A549 (cell line): ENCODE data around the gene EPN2. TPM values are rescaled to one million over a fixed set of nuclear protein-coding genes. Genes with fewer than 3 reads are reported as not detected.
A peak's percentile ranks its signal among the peaks of the same experiment; 100 is the strongest.
"Not testable (repeated sequence)": the region's sequence is repeated elsewhere in the genome, so short reads cannot be mapped to it uniquely, and the experiment has no call there.

ENCODE experiments used
- ATAC-seq, 2 experiments: fragments of 200-7000 bp in 1 of 2; fragments of >200 bp in 1 of 2; cut with Nextera tagmentation in 1 of 2; cut with Tn5 transposase in 1 of 2; 3 replicates each; pipeline versions ENCODE4 v1.8.0 to v1.9.1; 2018 to 2020; ENCODE audit warnings: mild to moderate bottlenecking in 1 of 2, moderate library complexity in 1 of 2
- CTCF ChIA-PET: fragments of 300-600 bp; sonication (Branson Sonifier 250); formaldehyde crosslinking; extraction: SDS; loops from one replicate; lab custom pipeline; 2021; ENCODE audit warnings: antibody characterized with exemption, inconsistent platforms; lab: Yijun Ruan, JAX
- POLR2A ChIA-PET: fragments of 350-600 bp; formaldehyde crosslinking; extraction: SDS; loops from one replicate; lab custom pipeline; 2021; ENCODE audit warnings: antibody characterized with exemption, inconsistent platforms; lab: Yijun Ruan, JAX
- DNase-seq, 2 experiments: peaks; one replicate each; pipeline versions ENCODE4 v3.0.0 to v3.0.0-alpha.2; 2011 to 2016; ENCODE audit warnings: low read depth in 1 of 2, low spot score in 1 of 2
- FAIRE-seq: peaks from 2 replicates; lab custom pipeline; 2011; peaks lifted over from hg19 to GRCh38; lab: Jason Lieb, UNC
- H3K27ac ChIP-seq, 2 experiments: fragments of >200 bp; sonication (Bioruptor Twin); formaldehyde crosslinking; 3 replicates each; pipeline ENCODE4 v1.5.1; 2016 to 2017
- H3K4me1 ChIP-seq: fragments of >200 bp; sonication (Bioruptor Twin); formaldehyde crosslinking; 3 replicates; pipeline ENCODE4 v1.6.1; 2016
- H3K4me2 ChIP-seq: fragments of >200 bp; sonication (Bioruptor Twin); formaldehyde crosslinking; 3 replicates; pipeline ENCODE4 v1.6.1; 2016
- H3K4me3 ChIP-seq: fragments of >200 bp; sonication (Bioruptor Twin); formaldehyde crosslinking; 3 replicates; pipeline ENCODE4 v1.5.1; 2016
- H3K9me3 ChIP-seq: fragments of >200 bp; sonication (Bioruptor Twin); formaldehyde crosslinking; 3 replicates; pipeline ENCODE4 v1.6.1; 2016
- CEBPB ChIP-seq, 2 experiments: fragments of >200 bp in 1 of 2; sonication (Bioruptor Twin) in 1 of 2; formaldehyde crosslinking in 1 of 2; IDR thresholded peaks; 2 replicates each; pipeline ENCODE4 v1.6.1; 2012 to 2016
- EHMT2 ChIP-seq: fragments of 200-600 bp; sonication (generic); IDR thresholded peaks from 2 replicates; pipeline ENCODE4 v1.6.1; 2016; ENCODE audit warnings: antibody characterized with exemption, low read depth, mild to moderate bottlenecking, moderate library complexity
- FOXS1 ChIP-seq: fragments of 250-450 bp; sonication (Bioruptor Pico); IDR thresholded peaks from 2 replicates; pipeline ENCODE4 v1.5.0; 2020; ENCODE audit warnings: mild to moderate bottlenecking, moderate library complexity
- HOXB13 ChIP-seq: fragments of 250-450 bp; sonication (Bioruptor Pico); IDR thresholded peaks from 2 replicates; pipeline ENCODE4 v1.5.0; 2020; ENCODE audit warnings: low read depth, mild to moderate bottlenecking, moderate library complexity
- HOXB5 ChIP-seq: fragments of 250-450 bp; sonication (Bioruptor Pico); IDR thresholded peaks from 2 replicates; pipeline ENCODE4 v1.5.0; 2020; ENCODE audit warnings: mild to moderate bottlenecking, moderate library complexity
- KDM1A ChIP-seq: fragments of 200-600 bp; sonication (generic); IDR thresholded peaks from 2 replicates; pipeline ENCODE4 v1.6.1; 2016; ENCODE audit warnings: low read depth, mild to moderate bottlenecking
- MYC ChIP-seq: IDR thresholded peaks from 2 replicates; pipeline ENCODE4 v1.6.1; 2012; ENCODE audit warnings: mild to moderate bottlenecking, inconsistent platforms, low read length, improper control_type of control experiment, borderline replicate concordance
- POLR2AphosphoS2 ChIP-seq: conservative IDR thresholded peaks from 2 replicates; pipeline ENCODE4 v1.6.1; 2012; ENCODE audit warnings: low read length, improper control_type of control experiment, inconsistent platforms
- RFX5 ChIP-seq: fragments of 450-650 bp; IDR thresholded peaks from 2 replicates; pipeline ENCODE4 v1.7.1; 2014; ENCODE audit warnings: antibody characterized with exemption, mild to moderate bottlenecking, moderate library complexity
- SREBF2 ChIP-seq: fragments of 450-650 bp; IDR thresholded peaks from 2 replicates; pipeline ENCODE4 v1.6.1; 2014; ENCODE audit warnings: mild to moderate bottlenecking, moderate library complexity
- TFCP2L1 ChIP-seq: fragments of 250-450 bp; sonication (Bioruptor Pico); IDR thresholded peaks from 2 replicates; pipeline ENCODE4 v1.5.0; 2021; ENCODE audit warnings: mild to moderate bottlenecking
- WGBS: methylation state at CpG from one replicate; pipeline ENCODE4 v1.1.6; 2017; ENCODE audit errors: missing lambda C conversion rate; 5-methylcytosine and 5-hydroxymethylcytosine counted together
- polyA plus RNA-seq, 4 experiments: library from polyadenylated mRNA; depleted of rRNA in 3 of 4; stranded (reverse); fragments of >200 nt; fragmentation: RNase III in 1 of 4; extraction: RNeasy Plus Mini Kit Qiagen cat#74134 plus additional on column Dnase treatment in 1 of 4; gene quantifications; 2 replicates in 3 of 4; 3 replicates in 1 of 4; pipeline ENCODE4 v1.2.3, GENCODE V29; 2011 to 2017
- TF ChIP-seq, protein P1 (sequence below): fragments of >200 bp; sonication (Bioruptor Twin); formaldehyde crosslinking; IDR thresholded peaks from 2 replicates; pipeline ENCODE4 v1.6.1; 2016
- TF ChIP-seq, protein P2 (sequence below): fragments of >200 bp; sonication (Bioruptor Twin); formaldehyde crosslinking; IDR thresholded peaks from 3 replicates; pipeline ENCODE4 v1.5.1; 2016
- TF ChIP-seq, protein P3 (sequence below): IDR thresholded peaks from 2 replicates; pipeline ENCODE4 v1.6.1; 2012
- TF ChIP-seq, protein P4 (sequence below): fragments of >200 bp; sonication (Bioruptor Twin); formaldehyde crosslinking; IDR thresholded peaks from 3 replicates; pipeline ENCODE4 v1.6.1; 2016
- TF ChIP-seq, protein P5 (sequence below): fragments of 450-650 bp; IDR thresholded peaks from 2 replicates; pipeline ENCODE4 v1.6.1; 2014; ENCODE audit warnings: antibody characterized with exemption

Gene EPN2
- polyA plus RNA-seq, 2 of the 4 experiments (the other 2 are of a cell fraction), result 32.1 to 33.8 TPM

DNA sequence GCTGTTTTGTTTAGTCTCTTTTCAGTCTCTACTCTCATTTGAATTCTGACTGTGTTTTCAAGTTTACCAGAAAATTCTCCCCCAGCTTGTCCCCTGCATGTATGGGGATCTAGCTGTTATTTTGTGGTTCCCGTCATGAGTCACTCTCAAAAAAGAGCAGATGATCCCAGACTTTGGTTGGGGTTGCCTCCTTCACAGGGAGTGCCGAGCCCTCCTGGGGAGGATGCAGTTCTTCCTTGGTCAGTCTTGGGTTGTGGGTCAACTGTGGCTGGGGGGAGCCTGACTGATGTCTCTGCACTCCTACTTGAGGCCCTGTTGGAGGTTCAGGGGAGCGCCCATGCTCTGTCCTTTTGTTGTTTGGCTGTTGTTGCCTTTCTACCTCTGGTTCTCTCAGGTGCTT lies 37.7 kb downstream of the EPN2 start:
- ChIA-PET CTCF (no interaction called here), POLR2A (no interaction called here)
- Histone ChIP-seq H3K4me2 (no peak overlapping the region), H3K4me1 (no peaks in the 10 kb centered on the region), H3K27ac (no peak overlapping the region), H3K4me3 (no peak overlapping the region), H3K9me3 (no peaks in the 10 kb centered on the region)
- WGBS, result 96% methylated on average over 3 of the region's 3 CpGs
- FAIRE-seq, result no peak
- ATAC-seq, result no peak
- no peak for TF ChIP-seq MYC
- no peak for TF ChIP-seq RFX5
- DNase-seq, result no peak

DNA sequence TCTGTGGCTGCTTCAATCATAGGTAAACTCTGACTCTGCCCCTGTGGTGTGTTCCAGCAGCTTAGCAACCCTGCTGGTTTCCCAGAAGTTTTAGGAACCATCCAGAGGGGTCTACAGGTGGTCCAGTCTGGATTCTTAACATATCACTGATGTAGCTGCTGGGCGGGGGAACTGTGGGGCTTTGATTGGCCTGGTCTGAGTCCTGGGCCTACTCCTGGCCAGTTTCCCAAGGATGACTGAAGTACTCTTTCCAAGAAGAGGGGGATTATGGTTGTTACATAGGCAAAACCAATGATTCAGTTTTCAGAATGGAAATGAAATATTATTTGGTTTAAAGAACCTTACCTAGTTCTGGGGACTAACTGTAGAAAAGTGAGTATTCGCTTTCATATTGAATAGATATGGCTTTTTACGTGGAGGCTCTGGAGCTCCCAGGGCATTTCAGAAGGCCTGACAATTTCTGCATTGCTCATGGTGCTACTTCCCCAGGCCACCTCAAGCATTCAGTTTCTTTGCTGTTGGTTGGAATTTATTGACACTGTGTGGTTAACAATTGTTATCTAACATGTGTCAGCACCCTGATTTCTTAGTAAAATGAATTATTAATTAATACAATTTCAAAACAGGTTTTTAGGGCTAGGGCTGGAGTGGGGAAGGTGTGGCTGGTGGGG lies 38.4 kb downstream of the EPN2 start:
- CTCF ChIA-PET, result interaction anchor here (1.4 kb wide), 1 partner anchor 14 kb away, joined by 3 read pairs; no protein-coding TSS in a partner anchor
- TF ChIP-seq, protein P1, sequence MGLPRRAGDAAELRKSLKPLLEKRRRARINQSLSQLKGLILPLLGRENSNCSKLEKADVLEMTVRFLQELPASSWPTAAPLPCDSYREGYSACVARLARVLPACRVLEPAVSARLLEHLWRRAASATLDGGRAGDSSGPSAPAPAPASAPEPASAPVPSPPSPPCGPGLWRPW, result no peak
- TF ChIP-seq POLR2AphosphoS2, result no peak
- no peak for TF ChIP-seq HOXB5 (CRISPR knock-in tag)
- TF ChIP-seq EHMT2, result no peak
- TF ChIP-seq HOXB13, result no peak
- Histone ChIP-seq H3K4me2 (no peak overlapping the region), H3K27ac (no peak overlapping the region), H3K4me1 (peaks cover 2% of the 10 kb centered on the region), H3K4me3 (no peak overlapping the region), H3K9me3 (no peaks in the 10 kb centered on the region)
- FAIRE-seq (peak; percentile 13), DNase-seq (no peak), ATAC-seq (no peak)
- 92% methylated on average over 3 of the region's 3 CpGs for WGBS
- POLR2A ChIA-PET, result interaction anchor here (0.8 kb wide), 1 partner anchor 102 kb away, joined by 4 read pairs; no protein-coding TSS in a partner anchor

DNA sequence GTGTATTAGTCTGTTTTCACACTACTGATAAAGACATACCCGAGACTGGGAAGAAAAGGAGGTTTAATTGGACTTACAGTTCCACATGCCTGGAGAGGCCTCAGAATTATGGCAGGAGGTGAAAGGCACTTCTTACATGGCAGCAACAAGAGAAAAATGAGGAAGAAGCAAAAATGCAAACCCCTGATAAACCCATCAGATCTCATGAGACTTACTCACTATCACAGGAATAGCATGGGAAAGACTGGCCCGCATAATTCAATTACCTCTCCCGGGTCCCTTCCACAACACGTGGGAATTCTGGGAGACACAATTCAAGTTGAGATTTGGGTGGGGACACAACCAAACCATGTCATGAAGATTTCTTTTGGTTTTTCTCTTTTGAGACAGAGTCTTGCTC lies 41.1 kb downstream of the EPN2 start:
- H3K4me2 ChIP-seq, FAIRE-seq, DNase-seq, ATAC-seq, H3K27ac ChIP-seq, H3K4me3 ChIP-seq, H3K9me3 ChIP-seq, POLR2A ChIA-PET: not testable (repeated sequence)
- H3K4me1 ChIP-seq, result peaks cover 16% of the 10 kb centered on the region
- CTCF ChIA-PET, result interaction anchor here (0.7 to 3.4 kb wide), 10 partner anchors 13 to 169 kb away, joined by 3 to 11 read pairs (median 4); partner anchors contain the start of gene B9D1
- WGBS, result 93% methylated on average over 4 of the region's 4 CpGs

DNA sequence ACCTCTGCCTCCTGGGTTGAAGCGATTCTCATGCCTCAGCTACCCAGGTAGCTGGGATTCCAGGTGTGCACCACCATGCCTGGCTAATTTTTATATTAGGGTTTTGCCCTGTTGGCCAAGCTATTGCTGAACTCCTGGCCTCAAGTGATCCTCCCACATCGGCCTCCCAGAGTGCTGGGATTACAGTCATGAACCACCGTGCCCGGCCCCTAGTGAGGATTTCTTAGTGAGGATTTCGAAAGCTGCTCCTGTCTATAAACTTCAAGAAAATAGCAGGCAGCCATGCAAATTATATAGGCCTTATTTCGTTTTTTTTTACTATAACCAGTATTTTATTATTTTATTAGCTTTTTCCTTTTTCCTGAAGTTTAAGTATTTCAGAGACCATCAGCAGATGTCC lies 41.6 kb downstream of the EPN2 start:
- DNase-seq (no peak), ATAC-seq (no peak), FAIRE-seq (no peak)
- no peak overlapping the region for H3K27ac ChIP-seq
- peaks cover 16% of the 10 kb centered on the region for H3K4me1 ChIP-seq
- 91% methylated on average over 6 of the region's 6 CpGs for WGBS
- no peaks in the 10 kb centered on the region for H3K9me3 ChIP-seq
- CTCF ChIA-PET, result interaction anchor here (1.1 to 3.4 kb wide), 5 partner anchors 13 to 84 kb away, joined by 4 to 11 read pairs (median 5); partner anchors contain the start of gene B9D1
- TF ChIP-seq, protein P2, sequence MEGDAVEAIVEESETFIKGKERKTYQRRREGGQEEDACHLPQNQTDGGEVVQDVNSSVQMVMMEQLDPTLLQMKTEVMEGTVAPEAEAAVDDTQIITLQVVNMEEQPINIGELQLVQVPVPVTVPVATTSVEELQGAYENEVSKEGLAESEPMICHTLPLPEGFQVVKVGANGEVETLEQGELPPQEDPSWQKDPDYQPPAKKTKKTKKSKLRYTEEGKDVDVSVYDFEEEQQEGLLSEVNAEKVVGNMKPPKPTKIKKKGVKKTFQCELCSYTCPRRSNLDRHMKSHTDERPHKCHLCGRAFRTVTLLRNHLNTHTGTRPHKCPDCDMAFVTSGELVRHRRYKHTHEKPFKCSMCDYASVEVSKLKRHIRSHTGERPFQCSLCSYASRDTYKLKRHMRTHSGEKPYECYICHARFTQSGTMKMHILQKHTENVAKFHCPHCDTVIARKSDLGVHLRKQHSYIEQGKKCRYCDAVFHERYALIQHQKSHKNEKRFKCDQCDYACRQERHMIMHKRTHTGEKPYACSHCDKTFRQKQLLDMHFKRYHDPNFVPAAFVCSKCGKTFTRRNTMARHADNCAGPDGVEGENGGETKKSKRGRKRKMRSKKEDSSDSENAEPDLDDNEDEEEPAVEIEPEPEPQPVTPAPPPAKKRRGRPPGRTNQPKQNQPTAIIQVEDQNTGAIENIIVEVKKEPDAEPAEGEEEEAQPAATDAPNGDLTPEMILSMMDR, result no peak
- TF ChIP-seq KDM1A (no peak), FOXS1 (CRISPR knock-in tag) (no peak), POLR2AphosphoS2 (no peak), SREBF2 (no peak), TFCP2L1 (CRISPR knock-in tag) (no peak), CEBPB (IDR thresholded peaks at IDR 0.05) (no peak)
- TF ChIP-seq, protein P3, sequence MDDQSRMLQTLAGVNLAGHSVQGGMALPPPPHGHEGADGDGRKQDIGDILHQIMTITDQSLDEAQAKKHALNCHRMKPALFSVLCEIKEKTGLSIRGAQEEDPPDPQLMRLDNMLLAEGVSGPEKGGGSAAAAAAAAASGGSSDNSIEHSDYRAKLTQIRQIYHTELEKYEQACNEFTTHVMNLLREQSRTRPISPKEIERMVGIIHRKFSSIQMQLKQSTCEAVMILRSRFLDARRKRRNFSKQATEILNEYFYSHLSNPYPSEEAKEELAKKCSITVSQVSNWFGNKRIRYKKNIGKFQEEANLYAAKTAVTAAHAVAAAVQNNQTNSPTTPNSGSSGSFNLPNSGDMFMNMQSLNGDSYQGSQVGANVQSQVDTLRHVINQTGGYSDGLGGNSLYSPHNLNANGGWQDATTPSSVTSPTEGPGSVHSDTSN, result no peak
- TF ChIP-seq, protein P4, sequence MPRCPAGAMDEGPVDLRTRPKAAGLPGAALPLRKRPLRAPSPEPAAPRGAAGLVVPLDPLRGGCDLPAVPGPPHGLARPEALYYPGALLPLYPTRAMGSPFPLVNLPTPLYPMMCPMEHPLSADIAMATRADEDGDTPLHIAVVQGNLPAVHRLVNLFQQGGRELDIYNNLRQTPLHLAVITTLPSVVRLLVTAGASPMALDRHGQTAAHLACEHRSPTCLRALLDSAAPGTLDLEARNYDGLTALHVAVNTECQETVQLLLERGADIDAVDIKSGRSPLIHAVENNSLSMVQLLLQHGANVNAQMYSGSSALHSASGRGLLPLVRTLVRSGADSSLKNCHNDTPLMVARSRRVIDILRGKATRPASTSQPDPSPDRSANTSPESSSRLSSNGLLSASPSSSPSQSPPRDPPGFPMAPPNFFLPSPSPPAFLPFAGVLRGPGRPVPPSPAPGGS, result no peak
- TF ChIP-seq, protein P5, sequence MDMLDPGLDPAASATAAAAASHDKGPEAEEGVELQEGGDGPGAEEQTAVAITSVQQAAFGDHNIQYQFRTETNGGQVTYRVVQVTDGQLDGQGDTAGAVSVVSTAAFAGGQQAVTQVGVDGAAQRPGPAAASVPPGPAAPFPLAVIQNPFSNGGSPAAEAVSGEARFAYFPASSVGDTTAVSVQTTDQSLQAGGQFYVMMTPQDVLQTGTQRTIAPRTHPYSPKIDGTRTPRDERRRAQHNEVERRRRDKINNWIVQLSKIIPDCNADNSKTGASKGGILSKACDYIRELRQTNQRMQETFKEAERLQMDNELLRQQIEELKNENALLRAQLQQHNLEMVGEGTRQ, result no peak
- TF ChIP-seq, all 56 proteins: peak for 0
- no peak overlapping the region for H3K4me3 ChIP-seq
- H3K4me2 ChIP-seq, result no peak overlapping the region
- POLR2A ChIA-PET, result no interaction called here
